ENCODE results near the gene AP2A2. TPM values are rescaled to one million over a fixed set of nuclear protein-coding genes. Genes with fewer than 3 reads are reported as not detected.

Gene AP2A2
- total RNA-seq, 1 donor from 2014 or later = 105 TPM

DNA sequence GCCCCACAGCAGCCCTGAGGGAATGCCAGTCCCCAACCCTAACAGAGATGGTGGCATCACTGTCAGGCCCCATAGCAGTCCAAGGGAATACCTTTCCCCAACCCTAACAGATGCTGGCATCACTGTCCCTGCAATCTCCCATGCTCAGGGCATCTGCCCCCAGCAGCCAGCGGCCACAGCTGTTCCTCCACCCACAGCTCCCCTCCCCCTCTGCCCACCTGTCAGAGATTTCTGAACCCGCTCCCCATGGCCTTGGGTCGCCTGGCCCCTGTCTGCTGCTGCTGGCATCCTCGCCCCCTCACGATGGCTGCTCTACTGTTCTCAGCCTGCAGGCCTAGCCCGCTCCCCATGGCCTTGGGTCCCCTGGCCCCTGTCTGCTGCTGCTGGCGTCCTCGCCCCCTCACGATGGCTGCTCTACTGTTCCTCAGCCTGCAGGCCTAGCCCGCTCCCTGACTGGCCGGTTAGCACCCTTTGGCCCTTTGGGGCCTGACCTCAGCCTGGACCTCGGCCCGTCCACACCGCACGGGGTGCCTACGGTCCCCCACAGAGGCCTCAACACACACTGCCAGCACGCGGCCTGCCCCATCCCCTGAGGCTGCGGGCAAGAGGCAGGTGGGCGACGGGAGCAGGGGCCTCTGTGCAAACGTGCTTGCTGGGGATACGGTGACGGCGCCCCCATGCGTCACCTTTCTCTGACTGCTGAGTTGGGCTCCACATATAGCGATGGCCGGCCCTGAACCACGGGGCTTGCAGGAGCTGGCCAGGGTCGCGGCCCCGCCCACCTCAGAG, 35.8 kb upstream of the AP2A2 start:
- peaks cover 20% of the 10 kb centered on the region for H4K20me1 ChIP-seq (ENCODE audit: insufficient read depth, low read length)

DNA sequence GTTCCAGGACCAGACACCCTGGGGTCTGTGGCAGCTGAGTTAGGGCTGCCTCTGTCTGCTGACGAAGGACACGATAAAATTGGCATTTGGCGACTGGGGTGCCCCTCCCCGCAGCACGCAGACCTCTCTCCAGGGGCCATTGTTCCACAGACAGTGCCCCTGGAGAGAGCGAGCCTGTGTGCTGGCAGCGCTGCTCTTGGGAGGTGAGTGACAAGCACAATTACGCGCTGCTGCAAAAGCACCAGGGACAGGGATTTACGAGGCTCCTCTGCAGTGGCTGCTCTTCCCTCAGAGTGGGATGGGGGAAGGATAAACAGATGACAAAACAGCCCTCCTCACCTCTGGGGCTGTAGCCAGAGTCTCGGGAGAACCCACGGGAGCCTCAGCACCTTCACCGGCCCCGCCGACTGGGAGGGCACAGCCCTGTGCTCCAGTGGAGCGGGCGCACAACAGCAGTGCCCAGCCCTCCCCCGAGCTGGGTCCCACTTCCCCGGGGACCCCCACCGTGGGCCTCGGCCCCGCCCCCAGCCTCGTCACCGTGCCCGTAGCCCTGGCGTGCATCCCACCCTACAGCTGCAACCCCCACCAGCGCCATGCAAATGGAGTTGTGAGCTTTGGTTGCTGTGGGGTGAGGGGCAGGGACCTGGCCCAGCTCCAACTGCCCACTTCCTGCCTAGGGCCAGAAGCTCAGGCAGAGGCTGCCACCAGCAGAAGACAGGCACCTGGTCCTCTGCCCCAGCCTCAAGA, 34.7 kb upstream of the AP2A2 start:
- no peak overlapping the region for H3K27ac ChIP-seq (ENCODE audit: low read depth, low read length)
- H3K36me3 Mint-ChIP-seq (ENCODE audit: low read depth, unreplicated experiment) = peaks cover 6% of the 10 kb centered on the region
- H3K36me3 ChIP-seq (ENCODE audit: insufficient read depth, low read length) = no peaks in the 10 kb centered on the region
- no peaks in the 10 kb centered on the region for H3K79me2 ChIP-seq (ENCODE audit: insufficient read depth, low read length)
- no peaks in the 10 kb centered on the region for H3K9me3 Mint-ChIP-seq (ENCODE audit: unreplicated experiment)
- H3K27ac Mint-ChIP-seq (ENCODE audit: unreplicated experiment) = no peak overlapping the region
- H3K4me2 ChIP-seq (ENCODE audit: low read length) = no peak overlapping the region
- no peak overlapping the region for H2AFZ ChIP-seq (ENCODE audit: low read depth, low read length)
- H3K9me3 ChIP-seq (ENCODE audit: insufficient read depth, low read depth, low read length) = no peaks in the 10 kb centered on the region
- H3K4me1 ChIP-seq (ENCODE audit: insufficient read depth, low read length) = no peaks in the 10 kb centered on the region
- H3K27me3 ChIP-seq (ENCODE audit: insufficient read depth, low read length) = no peaks in the 10 kb centered on the region
- H3K4me3 Mint-ChIP-seq (ENCODE audit: unreplicated experiment) = no peak overlapping the region
- no peak for FAIRE-seq
- no peak overlapping the region for H3K9ac ChIP-seq (ENCODE audit: low read length)
- DNase-seq (ENCODE audit: low read depth) = no peak
- no peaks in the 10 kb centered on the region for H3K4me1 Mint-ChIP-seq (ENCODE audit: low read depth, unreplicated experiment)
- H4K20me1 ChIP-seq (ENCODE audit: insufficient read depth, low read length) = peaks cover 20% of the 10 kb centered on the region
- no peak overlapping the region for H3K4me3 ChIP-seq (ENCODE audit: insufficient read depth, low read depth, low read length)
- H3K27me3 Mint-ChIP-seq (ENCODE audit: low read depth, unreplicated experiment) = no peaks in the 10 kb centered on the region
- TF ChIP-seq EZH2 (IDR thresholded peaks at IDR 0.05; ENCODE audit: insufficient read depth, low read length) = no peak
- TF ChIP-seq, protein P1, sequence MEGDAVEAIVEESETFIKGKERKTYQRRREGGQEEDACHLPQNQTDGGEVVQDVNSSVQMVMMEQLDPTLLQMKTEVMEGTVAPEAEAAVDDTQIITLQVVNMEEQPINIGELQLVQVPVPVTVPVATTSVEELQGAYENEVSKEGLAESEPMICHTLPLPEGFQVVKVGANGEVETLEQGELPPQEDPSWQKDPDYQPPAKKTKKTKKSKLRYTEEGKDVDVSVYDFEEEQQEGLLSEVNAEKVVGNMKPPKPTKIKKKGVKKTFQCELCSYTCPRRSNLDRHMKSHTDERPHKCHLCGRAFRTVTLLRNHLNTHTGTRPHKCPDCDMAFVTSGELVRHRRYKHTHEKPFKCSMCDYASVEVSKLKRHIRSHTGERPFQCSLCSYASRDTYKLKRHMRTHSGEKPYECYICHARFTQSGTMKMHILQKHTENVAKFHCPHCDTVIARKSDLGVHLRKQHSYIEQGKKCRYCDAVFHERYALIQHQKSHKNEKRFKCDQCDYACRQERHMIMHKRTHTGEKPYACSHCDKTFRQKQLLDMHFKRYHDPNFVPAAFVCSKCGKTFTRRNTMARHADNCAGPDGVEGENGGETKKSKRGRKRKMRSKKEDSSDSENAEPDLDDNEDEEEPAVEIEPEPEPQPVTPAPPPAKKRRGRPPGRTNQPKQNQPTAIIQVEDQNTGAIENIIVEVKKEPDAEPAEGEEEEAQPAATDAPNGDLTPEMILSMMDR (IDR thresholded peaks at IDR 0.05; ENCODE audit: insufficient read depth, low read depth, low read length) = no peak

More for the DNA sequence above, 35.8 kb upstream of the AP2A2 start:
- H3K4me1 Mint-ChIP-seq (ENCODE audit: low read depth, unreplicated experiment) = no peaks in the 10 kb centered on the region
- peaks cover 9% of the 10 kb centered on the region for H3K36me3 Mint-ChIP-seq (ENCODE audit: low read depth, unreplicated experiment)
- Histone ChIP-seq H3K4me2 (ENCODE audit: low read length) (no peak overlapping the region), H3K79me2 (ENCODE audit: insufficient read depth, low read length) (no peaks in the 10 kb centered on the region), H3K27ac (ENCODE audit: low read depth, low read length) (no peak overlapping the region), H2AFZ (ENCODE audit: low read depth, low read length) (no peak overlapping the region), H3K4me1 (ENCODE audit: insufficient read depth, low read length) (no peaks in the 10 kb centered on the region), H3K27me3 (ENCODE audit: insufficient read depth, low read length) (no peaks in the 10 kb centered on the region), H3K9ac (ENCODE audit: low read length) (no peak overlapping the region), H3K4me3 (ENCODE audit: insufficient read depth, low read depth, low read length) (no peak overlapping the region), H3K36me3 (ENCODE audit: insufficient read depth, low read length) (no peaks in the 10 kb centered on the region), H3K9me3 (ENCODE audit: insufficient read depth, low read depth, low read length) (no peaks in the 10 kb centered on the region)
- H3K9me3 Mint-ChIP-seq (ENCODE audit: unreplicated experiment) = no peaks in the 10 kb centered on the region
- DNase-seq (ENCODE audit: low read depth) (no peak), FAIRE-seq (no peak)
- no peaks in the 10 kb centered on the region for H3K27me3 Mint-ChIP-seq (ENCODE audit: low read depth, unreplicated experiment)
- no peak overlapping the region for H3K4me3 Mint-ChIP-seq (ENCODE audit: unreplicated experiment)
- H3K27ac Mint-ChIP-seq (ENCODE audit: unreplicated experiment) = no peak overlapping the region
- TF ChIP-seq, protein P1 (IDR thresholded peaks at IDR 0.05; ENCODE audit: insufficient read depth, low read depth, low read length) = no peak
- no peak for TF ChIP-seq EZH2 (IDR thresholded peaks at IDR 0.05; ENCODE audit: insufficient read depth, low read length)
